GM18508 (cell line): Measurements from ENCODE around the gene HECTD2.

Experiments
- ATAC-seq: cut with Tn5 transposase; IDR thresholded peaks from one replicate; pipeline ENCODE4 v1.9.1; 2021; ENCODE audit warnings: moderate number of reproducible peaks; ENCODE audit not compliant: insufficient read depth, unreplicated experiment

HECTD2 gene

DNA sequence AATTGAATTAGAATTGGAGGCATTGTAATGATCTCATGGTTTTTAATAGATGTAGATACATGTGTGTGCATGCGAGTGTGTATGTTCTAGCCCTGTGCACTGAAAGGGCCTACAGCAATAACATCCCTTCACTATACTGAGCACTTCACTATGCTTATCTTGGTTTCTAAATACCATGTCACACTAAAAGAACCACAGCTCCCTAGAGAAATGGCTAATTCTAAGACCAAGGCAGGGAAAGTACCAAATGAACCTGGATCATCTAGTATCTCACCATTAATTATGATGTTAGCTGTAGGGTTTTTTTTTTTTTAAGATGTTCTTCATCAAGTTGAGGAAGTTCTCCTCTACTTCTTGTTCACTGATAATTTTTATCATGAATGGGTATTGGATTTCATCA is 55.1 kb downstream of the HECTD2 start:
- ATAC-seq, result no peak

DNA sequence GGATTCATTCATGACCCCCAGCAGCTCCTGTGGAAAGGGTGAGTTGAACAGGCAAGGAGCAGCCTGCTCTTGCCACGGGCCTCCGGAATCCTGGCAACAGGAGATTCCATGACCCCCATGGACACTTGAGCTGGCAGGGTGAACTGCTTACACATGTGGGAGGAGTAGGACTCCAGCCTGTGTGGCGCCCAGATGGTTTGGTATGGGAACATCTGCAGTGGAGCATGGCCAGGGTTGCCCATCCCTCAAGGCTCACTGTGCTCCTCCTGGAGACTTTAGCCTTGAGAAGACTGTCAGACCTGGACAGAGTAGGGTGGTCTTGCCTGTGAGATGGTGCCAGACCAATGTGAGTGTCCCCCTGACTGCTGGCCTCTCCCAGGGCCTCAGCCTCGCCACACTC is 57.0 kb downstream of the HECTD2 start:
- ATAC-seq, result no peak

DNA sequence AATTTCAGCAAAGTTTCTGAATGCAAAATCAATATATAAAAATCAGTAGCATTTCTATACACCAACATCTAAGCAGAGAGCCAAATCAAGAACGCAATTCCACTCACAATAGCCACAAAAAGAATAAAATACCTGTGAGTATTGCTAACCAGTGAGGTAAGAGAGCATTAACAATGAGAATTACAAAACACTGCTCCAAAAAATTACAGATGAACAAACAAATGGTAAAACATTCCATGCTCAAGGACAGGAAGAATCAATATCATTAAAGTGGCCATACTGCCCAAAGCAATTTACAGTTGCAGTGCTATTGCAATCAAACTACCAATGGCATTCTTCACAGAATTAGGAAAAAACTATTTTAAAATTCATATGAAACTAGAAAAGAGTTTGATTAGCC is 61.5 kb downstream of the HECTD2 start:
- no peak for ATAC-seq

DNA sequence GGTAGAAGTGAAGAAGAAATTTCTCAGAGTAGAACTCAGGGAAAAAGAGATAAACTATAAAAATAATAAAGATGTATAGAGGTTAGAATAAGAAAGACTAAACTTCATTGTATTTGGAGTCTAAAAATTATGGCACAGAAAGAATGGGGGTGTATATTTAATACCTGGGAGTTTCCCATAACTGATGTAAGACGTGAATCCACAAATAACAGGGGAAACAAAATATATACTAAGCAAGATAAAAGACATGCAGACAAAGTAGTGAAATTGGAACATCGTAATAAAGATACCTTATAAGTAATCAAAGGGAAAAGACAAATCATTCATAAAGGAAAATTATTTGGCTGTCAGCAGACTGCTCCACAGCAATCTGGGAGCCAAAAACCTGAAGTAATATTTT is 62.8 kb downstream of the HECTD2 start:
- ATAC-seq, result no peak

DNA sequence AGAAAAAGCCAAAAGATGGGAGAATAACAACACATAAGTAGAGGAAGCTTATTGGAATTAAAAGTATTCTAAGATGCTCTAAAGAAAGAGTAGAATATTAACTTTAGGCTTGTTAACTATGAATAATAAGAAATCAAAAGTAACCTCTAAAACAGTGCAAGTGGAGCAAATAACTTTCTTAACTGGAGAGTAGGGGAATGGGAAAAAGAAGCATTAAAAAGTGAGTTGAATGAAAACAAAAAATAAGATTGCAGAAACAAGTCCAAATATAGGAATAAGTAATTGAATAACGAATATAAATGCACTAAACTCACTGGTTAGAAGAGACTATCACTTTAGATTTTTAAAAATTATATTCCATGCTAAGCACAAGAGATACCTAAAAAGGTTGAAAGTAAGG is 63.9 kb downstream of the HECTD2 start:
- no peak for ATAC-seq

DNA sequence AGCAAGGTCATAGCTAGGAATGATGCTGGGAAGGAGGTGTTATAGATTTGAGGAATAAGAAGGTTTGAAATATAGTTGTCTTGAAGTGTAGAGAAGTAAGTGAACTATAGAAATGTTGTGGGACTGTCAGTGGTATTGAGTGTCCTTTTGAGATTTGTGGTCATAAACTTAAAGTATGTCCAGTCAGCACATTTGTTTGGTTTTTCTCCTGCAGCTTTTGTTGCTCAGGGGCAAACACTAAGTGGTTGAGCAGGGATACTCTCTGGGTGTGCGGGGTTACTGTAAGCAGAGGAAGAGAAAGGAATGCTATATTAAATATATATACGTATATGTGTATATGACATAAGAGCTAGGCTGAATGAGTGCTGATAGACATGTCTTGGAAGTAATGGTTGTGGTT is 67.1 kb downstream of the HECTD2 start:
- ATAC-seq, result no peak

DNA sequence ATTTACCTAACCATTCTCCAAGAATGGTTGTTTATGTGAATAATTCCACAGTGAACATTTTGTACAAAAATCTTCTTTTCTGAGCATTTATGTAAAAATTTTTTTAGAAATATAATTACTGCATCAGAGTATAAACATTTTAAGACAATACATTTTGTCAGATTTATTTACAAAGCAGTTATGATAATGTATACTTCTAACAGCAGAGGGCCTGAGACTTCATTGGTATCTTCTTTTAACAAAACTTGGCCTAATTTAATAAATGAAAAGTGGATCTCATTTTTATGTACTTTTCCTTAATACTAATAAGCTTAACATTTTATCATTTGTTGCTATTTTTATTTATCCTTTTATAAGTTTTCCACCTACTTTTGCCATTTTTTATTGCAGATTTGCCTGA is 69.4 kb downstream of the HECTD2 start:
- no peak for ATAC-seq

DNA sequence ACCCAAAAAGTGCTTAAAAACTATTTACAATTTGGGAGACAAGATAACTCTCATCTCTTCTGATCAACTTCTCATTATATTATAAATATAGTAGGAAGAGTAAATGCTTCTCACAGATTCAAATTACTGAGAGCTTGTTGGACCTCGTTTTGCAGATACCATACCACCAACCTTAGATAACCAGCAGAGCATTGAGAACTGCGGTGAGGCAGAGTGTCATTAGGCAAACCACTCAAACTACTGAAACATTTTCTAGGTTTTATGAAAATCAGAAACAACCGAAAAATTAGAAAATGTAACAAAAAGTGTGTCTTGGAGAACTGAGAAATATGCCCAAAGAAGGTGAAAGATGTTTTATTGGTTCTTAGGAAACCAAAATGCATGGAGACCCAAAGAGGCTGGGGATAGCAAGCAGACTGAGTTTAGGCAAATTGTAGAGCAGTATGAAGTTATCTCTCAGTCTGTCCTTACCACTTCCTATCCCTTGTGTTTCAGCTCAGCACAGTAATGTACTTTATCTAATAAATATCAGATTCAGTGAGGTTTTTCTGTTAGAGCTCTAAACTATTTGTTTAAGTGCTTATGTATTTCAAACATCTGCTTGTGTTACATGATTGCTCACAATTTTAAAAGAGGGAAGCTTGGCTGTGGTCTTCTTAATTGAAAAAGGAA is 77.9 kb downstream of the HECTD2 start:
- ATAC-seq, result no peak

DNA sequence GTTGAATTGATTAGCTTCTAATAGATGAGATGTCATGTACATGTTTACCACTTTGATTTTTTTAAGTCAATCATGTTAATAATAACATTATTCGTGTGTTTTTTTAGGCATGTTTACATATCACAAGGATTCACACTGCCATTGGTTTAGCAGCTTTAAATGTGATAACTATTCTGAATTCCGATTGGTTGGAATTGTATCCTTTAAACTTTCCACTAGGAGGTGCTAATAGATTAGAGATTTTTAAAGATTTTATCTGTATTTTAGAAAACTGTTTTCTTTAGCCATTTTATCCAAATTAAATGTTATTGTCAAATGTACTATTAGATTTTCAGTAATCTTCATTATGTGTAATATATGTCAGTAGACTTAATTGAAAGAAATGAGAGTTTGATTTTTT is 83.2 kb downstream of the HECTD2 start:
- ATAC-seq, result no peak

DNA sequence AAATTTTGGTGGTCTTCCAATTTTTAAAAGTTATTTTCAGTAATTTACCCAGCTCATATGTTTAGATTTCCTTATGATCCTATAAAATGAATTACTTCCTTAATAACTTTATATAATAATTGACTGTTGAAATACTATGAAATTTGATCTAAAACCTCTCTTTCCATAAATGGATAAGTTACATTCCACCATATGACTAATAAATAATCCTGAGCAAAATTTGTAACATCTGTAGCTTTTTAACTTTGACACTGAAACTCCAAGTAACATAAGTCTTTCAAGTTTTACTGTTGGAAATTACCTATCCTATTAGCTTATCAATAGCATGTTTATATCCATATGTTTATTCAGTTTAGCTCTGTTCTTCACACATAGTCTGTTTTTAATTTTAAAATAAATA is 85.3 kb downstream of the HECTD2 start:
- no peak for ATAC-seq

DNA sequence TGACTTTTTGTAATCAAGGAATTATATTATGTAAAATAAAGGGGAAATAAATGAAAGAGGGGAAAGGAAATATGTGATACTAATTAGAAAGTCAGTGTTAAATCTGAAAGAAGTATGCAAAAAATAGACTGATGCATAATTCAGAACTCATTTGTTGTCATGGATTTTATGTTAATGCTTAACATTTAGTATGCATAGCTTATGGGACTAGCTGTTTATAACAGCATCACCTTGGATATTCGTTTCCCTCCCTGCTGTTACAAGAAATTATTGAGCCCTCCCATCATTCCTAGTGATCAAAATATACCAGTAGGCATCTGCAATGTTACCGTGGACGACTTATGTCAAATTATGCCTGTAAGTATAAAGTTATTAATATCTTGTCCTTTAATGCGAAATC is 85.9 kb downstream of the HECTD2 start:
- ATAC-seq, result no peak

DNA sequence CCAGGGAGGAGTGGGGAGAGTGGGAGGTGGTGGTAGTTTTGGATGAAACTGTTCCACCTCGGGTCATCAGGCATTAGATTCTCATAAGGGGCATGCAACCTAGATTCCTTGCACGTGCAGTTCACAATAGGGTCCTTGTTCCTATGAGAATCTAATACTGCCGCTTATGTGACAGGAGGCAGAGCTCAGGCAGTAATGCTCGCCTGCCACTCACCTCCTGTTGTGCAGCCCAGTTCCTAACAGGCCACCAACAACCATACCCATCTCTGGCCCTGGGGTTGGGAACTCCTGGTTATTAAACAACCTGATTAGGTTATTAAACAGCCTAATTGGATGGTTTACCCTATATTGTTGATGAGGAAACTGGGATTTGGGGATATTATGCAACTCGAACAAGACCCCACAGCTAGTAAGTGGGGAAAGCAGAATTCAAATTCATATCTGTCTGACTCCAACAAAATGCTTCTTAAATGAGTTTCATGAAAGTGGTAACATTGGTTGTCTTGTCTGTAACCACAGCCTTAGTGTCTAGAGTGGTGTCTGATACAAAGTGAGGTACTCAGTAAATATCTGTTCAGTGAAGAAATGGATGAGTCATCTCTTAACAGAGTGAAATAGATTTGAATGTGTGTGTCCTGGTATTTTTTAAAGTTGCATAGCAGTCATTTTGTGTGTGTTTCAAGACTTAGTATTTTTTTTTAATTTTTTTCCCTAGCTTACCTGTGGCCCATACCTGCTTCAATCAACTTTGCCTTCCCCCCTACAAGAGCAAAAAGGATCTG is 101.6 kb downstream of the HECTD2 start:
- no peak for ATAC-seq

DNA sequence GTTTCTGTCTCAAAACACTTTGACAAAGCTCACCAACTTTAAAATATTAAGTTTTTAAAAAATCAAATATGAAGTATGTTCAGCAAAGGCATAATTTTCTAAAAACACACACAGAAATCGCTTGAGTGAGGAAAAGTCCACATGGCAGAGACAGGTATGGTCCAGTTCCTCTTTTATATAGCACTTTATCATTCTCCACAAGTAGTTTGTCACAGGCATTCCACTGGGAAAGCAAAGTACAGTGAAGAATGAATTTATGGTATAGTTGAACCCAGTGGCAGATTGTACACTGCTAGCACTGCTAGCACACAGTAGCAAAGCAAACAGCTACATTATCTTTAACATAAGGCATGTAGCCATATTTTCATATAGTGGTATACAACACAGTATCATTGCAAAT is 102.3 kb downstream of the HECTD2 start:
- ATAC-seq, result no peak

DNA sequence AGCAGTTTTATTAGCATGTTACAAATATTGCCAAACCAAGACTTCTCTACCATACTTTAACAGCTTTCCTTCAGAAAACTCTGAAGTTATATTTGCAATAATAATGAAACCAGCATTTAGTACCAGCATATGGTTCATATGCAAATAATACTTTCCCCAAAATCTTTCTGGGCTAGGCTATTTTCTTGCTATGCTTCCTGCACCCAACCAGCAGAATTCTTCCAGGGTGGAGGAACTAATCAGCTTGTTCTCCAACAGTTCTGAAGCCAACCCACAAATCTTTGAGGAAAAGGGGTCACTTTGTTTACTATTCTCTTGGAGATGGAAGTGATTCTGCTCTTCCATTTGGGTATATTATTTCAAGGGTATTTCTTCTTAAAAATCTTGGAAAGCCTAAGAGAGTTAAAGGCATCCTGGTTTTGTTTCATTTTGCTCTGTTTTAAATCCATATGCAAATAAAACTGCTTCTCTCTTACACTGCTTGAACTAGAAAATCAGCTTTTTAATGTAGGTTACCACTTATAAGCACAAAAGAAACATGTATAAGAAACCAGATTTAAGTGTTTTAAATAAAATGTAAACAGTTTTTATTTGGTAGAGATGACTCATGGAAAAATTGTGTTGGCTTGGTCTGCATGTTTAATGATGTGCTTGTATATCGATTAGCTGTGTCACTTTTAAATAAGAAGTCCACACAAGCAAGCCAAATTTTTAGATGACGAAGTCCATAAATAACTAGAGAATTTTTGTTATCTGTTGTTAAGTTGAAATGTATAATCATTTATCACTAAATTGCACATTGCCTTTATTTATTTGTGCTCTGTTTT is 103.7 kb downstream of the HECTD2 start:
- no peak for ATAC-seq

DNA sequence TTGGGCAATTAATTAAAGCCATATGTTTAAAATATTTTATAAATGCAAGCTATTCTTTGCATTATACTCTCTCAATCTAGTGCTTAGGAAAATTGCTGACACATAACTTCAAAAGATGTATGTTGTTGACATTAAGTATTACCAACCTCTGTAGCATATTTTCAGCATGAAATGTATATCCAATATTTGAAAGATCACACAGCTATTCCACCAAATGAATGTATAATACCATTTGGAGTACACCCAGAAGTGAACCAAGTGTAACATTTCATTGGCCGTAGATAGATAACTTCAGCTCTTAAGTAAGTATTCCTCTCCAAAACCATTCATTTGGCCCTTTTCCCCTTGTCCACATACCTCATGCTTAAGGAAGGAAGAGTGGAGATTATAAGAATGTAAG is 104.6 kb downstream of the HECTD2 start:
- ATAC-seq, result no peak

DNA sequence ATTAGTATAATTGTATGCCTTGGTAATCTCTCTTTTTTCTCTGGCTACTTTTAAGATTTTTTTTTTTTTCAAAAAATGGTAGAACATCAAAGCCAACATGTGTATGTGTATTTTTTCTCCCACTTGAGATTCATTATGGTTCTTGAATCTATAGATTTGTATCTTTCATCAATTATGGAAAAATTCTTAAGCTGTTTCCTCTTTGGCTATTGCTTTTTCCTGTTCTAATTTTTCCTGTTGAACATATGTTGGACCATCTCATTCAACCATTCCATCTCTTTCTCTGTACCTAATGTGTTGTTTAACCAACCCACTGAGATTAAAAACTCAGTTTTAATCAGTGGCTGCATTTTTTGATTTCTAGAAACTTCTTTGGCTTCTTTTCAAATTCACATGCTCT is 107.2 kb downstream of the HECTD2 start:
- ATAC-seq, result no peak

DNA sequence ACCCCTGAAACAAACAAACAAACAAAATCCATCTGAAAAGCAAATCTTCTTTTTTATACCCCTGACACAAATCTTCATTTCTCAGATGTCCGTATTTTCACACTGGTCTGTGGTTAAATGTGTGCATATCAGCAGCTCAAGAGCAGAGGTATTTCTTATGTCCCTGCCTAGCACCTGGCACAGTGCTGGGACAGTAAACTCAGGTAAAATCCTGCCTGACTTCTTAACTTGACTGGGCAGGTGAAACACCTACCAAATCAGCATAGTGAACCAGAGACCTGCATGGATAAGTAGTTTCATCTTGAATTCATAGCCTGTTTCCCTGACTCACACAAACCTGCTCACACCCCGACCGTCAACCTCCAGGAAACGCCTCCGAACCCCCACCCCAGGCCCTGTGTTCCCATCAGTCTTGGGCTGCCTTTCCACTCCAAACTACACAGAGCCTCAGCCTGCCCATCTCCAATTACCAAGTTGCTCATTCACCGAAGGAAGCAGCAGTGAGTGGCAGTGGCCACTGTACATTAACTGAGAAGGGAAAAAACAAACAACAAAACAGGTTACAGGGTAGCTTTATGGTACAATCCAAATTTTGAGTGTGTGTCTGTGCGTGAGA is 109.9 kb downstream of the HECTD2 start:
- no peak for ATAC-seq

DNA sequence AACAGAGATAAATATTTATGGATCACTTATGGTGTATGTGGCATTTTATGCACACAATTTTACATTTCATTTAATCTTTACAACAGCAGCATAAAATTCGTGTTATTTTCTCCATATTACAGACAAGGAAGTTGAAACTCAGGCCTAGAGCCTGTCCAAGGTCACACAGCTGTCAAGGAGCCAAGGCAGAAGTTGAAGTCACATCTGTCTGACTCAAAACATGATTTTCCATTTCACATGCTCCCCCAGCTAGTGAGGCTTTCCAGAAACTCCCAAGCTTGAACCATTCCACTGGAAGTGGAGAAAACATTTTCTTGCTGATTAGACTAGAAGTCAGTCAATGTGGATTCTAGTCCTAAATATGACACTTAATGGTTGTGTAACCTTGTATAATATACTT is 110.5 kb downstream of the HECTD2 start:
- ATAC-seq, result no peak

DNA sequence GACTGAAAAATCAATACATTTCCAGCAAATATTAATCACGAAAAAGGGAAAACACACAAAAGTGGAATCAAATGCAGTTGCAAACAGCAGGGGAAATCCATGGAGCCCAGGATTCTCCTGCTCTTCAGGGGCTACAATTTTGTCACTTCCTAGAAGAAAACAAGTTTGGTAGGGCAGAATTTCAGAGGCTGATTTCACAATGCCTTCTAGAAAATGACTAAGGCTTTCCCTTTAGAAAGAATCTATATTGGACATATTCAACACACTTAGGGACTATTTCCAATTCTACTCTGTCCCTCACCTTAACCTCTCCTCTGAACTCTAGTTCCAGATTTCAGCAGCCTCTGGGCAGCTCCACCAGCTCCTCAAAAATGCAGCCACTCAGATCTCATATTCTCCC is 111.3 kb downstream of the HECTD2 start:
- no peak for ATAC-seq

DNA sequence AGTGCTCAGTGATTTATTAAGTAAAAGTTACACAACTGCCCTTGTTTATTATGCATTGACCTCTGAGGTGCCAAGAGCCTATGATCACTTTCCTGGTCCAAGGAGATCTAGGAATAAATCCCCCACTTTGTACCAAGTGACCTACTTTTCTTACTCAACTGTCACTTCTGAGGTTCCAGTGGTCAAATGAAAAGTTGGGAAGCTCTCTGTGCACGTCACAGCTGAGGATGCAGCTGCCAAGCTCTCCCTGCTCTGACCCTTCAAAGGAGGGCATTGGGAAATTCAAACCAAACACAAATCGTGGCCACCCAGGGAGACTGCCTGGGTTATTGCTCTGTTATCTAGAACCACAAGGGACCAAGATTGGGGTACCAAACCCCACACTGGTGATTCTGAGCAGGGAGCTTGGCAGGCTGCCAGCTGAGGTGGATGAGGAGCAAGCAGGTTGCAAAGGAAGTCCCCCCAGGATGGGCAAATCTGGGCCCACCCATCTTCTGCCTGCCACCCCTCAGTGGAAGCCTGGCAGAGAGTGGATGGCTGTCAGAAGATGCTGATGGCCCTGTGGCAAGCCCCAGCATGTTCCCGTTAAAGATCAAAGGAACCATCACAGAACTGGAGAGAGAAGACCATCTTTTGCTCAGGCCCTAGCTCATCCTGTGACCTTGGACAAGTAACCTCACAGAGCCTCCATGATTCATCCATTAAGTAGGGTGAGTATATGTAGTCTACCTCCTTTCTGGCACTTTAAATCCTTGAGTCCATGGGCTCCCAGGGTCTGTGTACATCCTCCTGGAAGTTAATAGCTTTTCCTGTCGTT is 116.0 kb downstream of the HECTD2 start:
- ATAC-seq, result no peak
